Type B pancreatic cell (in vitro differentiated cells): ENCODE results near the gene AFF3. TPM values are rescaled to one million over a fixed set of nuclear protein-coding genes. Genes with fewer than 3 reads are reported as not detected.

Source experiments
- DNase-seq: peaks from one replicate; pipeline ENCODE4 v3.0.0; 2021; ENCODE audit warnings: mixed read lengths; ENCODE audit not compliant: unreplicated experiment; ENCODE audit errors: extremely low spot score
- H3K27ac Mint-ChIP-seq: 2 replicates; pipeline ENCODE4 v1.8.0; 2021; ENCODE audit warnings: mild to moderate bottlenecking, mixed read lengths
- H3K27me3 Mint-ChIP-seq: 2 replicates; pipeline ENCODE4 v1.8.0; 2021; ENCODE audit warnings: mixed read lengths
- H3K36me3 Mint-ChIP-seq: 2 replicates; pipeline ENCODE4 v1.8.0; 2021; ENCODE audit warnings: mixed read lengths
- H3K4me1 Mint-ChIP-seq: one replicate; pipeline ENCODE4 v1.8.0; 2021; ENCODE audit warnings: mixed read lengths; ENCODE audit not compliant: unreplicated experiment
- H3K4me3 Mint-ChIP-seq: 2 replicates; pipeline ENCODE4 v1.8.0; 2021; ENCODE audit warnings: mild to moderate bottlenecking, mixed read lengths
- H3K9me3 Mint-ChIP-seq: 2 replicates; pipeline ENCODE4 v1.8.0; 2021; ENCODE audit warnings: mixed read lengths
- total RNA-seq: library from RNA; stranded (reverse); gene quantifications from 2 replicates; pipeline ENCODE4 v1.2.1, GENCODE V29; 2021; ENCODE audit warnings: low replicate concordance
- TF ChIP-seq, protein P1 (sequence below): fragments of 200-600 bp; sonication (generic); conservative IDR thresholded peaks from 2 replicates; pipeline ENCODE4 v1.5.0; 2021; ENCODE audit warnings: antibody characterized with exemption, mild to moderate bottlenecking

Gene AFF3
- total RNA-seq, 1 donor from 2014 or later = 29.2 TPM

DNA sequence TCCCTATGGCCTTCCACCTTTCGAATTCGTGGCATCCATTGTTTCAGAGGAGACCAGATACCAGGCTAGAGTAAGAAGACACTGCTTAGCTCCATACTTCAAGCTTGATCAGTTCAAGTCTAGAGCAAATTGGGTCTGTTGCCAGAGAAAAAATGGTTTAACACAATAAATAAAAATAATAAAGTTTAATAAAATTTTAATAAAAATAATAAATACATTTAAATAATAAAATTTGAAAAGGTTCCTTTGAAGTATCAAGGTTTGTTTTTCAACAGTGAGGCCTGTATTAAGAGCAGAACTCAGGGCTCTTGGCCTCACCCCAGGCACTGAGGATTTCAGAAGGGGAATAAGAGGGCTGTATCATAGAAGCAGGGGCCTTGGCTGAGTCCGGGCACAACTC is 547.0 kb downstream of the AFF3 start:
- peaks cover 3% of the 10 kb centered on the region for H3K36me3 Mint-ChIP-seq
- DNase-seq = no peak

DNA sequence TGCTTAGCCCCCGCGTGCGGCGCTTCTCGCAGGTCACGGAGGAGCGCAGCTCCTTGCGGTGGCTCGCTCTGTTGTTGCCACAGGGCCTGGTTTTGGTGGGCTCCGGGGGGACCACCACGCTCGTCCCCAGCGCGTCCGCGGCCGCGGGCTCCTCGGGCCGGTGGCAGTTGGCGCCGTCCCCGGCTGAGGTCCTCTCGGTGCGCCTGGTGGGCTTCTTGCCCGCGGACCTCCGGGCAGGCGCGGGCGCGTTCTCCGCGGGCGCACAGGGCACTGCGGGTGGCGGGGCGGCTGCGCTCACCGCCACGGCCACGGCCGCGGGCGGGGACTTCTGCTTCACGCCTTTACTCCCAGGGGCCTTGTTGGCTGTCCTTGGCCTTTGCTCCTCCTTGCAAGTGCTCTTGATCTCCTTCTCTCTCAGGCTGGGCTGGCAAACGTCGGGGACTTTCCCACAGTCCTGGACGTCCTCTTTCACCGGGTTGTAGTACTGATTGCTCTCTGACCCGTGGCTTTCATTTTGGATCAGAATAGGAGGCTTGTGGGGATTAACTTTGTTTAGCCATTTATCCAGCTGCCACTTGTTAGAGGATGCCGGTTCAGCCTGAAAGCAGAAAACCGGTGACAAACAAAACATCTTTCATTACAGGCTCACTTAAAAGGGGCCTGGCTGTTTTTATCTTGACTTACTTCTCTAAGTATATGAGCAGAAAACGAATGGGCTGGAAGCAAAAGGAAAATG is 548.5 kb downstream of the AFF3 start:
- peaks cover 3% of the 10 kb centered on the region for H3K27me3 Mint-ChIP-seq
- H3K4me1 Mint-ChIP-seq = peaks cover 8% of the 10 kb centered on the region
- H3K9me3 Mint-ChIP-seq = no peaks in the 10 kb centered on the region
- no peak for DNase-seq
- H3K27ac Mint-ChIP-seq = peak overlapping the region; percentile 43
- H3K36me3 Mint-ChIP-seq = peaks cover 7% of the 10 kb centered on the region
- no peak overlapping the region for H3K4me3 Mint-ChIP-seq
- TF ChIP-seq, protein P1, sequence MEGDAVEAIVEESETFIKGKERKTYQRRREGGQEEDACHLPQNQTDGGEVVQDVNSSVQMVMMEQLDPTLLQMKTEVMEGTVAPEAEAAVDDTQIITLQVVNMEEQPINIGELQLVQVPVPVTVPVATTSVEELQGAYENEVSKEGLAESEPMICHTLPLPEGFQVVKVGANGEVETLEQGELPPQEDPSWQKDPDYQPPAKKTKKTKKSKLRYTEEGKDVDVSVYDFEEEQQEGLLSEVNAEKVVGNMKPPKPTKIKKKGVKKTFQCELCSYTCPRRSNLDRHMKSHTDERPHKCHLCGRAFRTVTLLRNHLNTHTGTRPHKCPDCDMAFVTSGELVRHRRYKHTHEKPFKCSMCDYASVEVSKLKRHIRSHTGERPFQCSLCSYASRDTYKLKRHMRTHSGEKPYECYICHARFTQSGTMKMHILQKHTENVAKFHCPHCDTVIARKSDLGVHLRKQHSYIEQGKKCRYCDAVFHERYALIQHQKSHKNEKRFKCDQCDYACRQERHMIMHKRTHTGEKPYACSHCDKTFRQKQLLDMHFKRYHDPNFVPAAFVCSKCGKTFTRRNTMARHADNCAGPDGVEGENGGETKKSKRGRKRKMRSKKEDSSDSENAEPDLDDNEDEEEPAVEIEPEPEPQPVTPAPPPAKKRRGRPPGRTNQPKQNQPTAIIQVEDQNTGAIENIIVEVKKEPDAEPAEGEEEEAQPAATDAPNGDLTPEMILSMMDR = no peak

More for the DNA sequence above, 547.0 kb downstream of the AFF3 start:
- Mint-ChIP-seq H3K9me3 (no peaks in the 10 kb centered on the region), H3K4me1 (peaks cover 8% of the 10 kb centered on the region), H3K27ac (no peak overlapping the region), H3K27me3 (peaks cover 3% of the 10 kb centered on the region), H3K4me3 (no peak overlapping the region)
- TF ChIP-seq, protein P1 = no peak

DNA sequence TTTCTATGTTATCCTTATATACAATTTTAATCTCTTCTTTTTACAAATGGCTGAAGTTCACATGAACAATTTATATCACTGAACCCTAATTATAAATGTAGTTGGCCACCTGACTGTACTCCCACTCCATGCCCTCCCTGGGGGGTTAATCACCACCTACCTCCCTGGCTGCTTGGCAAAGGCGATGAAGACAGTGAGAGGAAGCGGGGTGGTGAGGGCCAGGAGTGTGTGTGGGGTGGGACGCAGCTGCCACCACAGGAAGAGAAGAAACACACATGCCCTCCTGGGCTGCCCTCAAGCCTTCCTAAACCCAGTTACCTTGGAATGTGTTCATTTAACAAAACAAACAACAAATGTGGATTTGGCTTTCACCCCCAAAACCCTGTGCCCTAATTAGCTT is 565.6 kb downstream of the AFF3 start:
- H3K4me1 Mint-ChIP-seq = peaks cover 20% of the 10 kb centered on the region
- H3K36me3 Mint-ChIP-seq = peaks cover 10% of the 10 kb centered on the region
- TF ChIP-seq, protein P1 = no peak
- peaks cover 2% of the 10 kb centered on the region for H3K27me3 Mint-ChIP-seq
- DNase-seq = no peak
- no peaks in the 10 kb centered on the region for H3K9me3 Mint-ChIP-seq
- H3K27ac Mint-ChIP-seq = peak overlapping the region; percentile 39
- H3K4me3 Mint-ChIP-seq = no peak overlapping the region

DNA sequence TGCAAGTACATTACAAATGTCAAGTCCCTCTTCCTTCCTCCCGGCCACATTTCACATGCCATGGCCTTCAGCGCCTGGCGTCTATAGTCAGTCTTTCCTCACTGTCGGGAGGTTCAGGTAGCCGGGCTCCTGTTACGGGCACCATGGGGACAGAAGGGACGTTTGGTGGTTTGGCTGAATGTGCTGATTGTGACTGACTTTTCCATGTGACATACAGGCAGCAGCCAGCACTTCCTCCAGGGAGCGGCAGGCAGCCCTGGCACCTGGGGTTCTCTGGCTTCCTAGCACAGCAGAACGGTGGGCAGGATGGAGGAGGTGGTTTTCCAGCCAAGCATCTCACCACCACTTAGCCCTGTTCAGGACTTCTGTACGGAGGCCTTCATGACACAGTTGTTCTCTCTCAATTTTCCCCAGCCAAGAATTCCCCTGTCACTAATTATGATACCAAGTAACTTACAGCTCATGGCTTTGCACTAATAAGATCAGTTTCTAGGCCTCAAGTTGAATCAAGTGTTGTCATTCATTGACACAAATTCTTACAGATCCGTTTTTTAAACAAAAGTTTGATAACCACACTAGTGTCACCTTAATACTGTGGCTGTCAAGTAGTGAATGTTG is 568.6 kb downstream of the AFF3 start:
- peaks cover 6% of the 10 kb centered on the region for H3K27me3 Mint-ChIP-seq
- peaks cover 4% of the 10 kb centered on the region for H3K36me3 Mint-ChIP-seq
- no peaks in the 10 kb centered on the region for H3K9me3 Mint-ChIP-seq

DNA sequence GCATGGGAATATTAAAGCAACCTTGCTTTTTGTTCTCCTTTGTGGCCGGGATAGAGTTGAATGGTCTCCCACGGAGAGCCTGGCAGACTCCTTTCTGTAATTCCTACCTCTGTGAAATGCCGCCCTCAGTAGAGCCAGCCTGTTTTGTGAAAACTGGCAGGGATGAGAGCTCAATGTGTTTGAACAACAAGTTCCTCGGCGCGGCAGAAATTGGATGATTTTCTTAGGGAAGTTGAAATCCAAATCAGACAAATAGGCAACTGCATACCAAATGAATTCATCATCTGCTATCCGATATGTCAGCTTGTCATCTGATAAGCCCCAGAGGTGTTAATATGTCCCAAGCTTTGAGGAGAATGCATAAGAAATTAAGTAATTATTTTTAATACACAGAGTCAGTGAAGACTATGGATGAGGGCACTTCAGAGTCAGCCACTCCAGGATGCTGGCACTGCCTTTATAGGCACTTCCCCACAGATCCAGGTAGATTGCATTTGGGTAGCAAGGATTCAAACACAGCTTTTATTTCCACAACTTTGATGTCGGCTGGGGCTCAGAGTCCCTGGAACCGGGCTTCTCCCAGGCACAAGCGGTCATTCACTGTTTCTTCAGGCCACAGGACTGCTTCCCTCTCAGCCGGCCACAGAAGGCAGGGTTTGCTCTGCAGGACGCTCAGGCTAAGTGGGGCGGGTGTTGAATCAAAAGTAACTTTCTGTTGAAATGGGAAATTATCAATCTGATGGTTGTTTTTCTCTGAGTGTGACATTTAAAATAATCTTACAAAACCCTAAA is 569.8 kb downstream of the AFF3 start:
- peaks cover 2% of the 10 kb centered on the region for H3K36me3 Mint-ChIP-seq
- no peak overlapping the region for H3K27ac Mint-ChIP-seq
- H3K4me1 Mint-ChIP-seq = peaks cover 23% of the 10 kb centered on the region
- TF ChIP-seq, protein P1 = no peak
- peaks cover 6% of the 10 kb centered on the region for H3K27me3 Mint-ChIP-seq
- no peak overlapping the region for H3K4me3 Mint-ChIP-seq
- no peaks in the 10 kb centered on the region for H3K9me3 Mint-ChIP-seq
- no peak for DNase-seq

More for the DNA sequence above, 568.6 kb downstream of the AFF3 start:
- DNase-seq = no peak
- peaks cover 23% of the 10 kb centered on the region for H3K4me1 Mint-ChIP-seq
- TF ChIP-seq, protein P1 = no peak
- H3K27ac Mint-ChIP-seq = no peak overlapping the region
- no peak overlapping the region for H3K4me3 Mint-ChIP-seq
